Aorta (tissue), 5 donors: ENCODE results near the gene SMARCD2. TPM values are rescaled to one million over a fixed set of nuclear protein-coding genes. Genes with fewer than 3 reads are reported as not detected.
"Not testable (repeated sequence)": the region's sequence is repeated elsewhere in the genome, so short reads cannot be mapped to it uniquely, and the experiment has no call there.

Experiments
- ATAC-seq: fragments of 200-7000 bp; cut with Tn5 transposase; one replicate; pipeline ENCODE4 v1.9.1; 2022; ENCODE audit warnings: moderate library complexity; ENCODE audit not compliant: low FRiP score
- DNase-seq, 2 donors: peaks; one replicate each; pipeline ENCODE4 v3.0.0-alpha.2; 2020
- H3K27ac ChIP-seq, 2 donors: one replicate each; pipeline ENCODE4 v1.5.1; 2013; ENCODE audit warnings: low read length in 2 of 2, mild to moderate bottlenecking in 2 of 2, moderate library complexity in 2 of 2, control low read depth in 1 of 2, inconsistent platforms in 1 of 2, low read depth in 1 of 2
- H3K27me3 ChIP-seq, 2 donors: one replicate each; pipeline ENCODE4 v1.6.1; 2013; ENCODE audit warnings: control low read depth in 1 of 2, low read length in 1 of 2, mild to moderate bottlenecking in 1 of 2, moderate library complexity in 1 of 2; ENCODE audit not compliant: insufficient read depth in 2 of 2, control insufficient read depth in 1 of 2
- H3K36me3 ChIP-seq, 2 donors: one replicate each; pipeline ENCODE4 v1.6.1; 2013; ENCODE audit warnings: control low read depth in 1 of 2, low read length in 1 of 2, mild to moderate bottlenecking in 1 of 2; ENCODE audit not compliant: insufficient read depth in 2 of 2, control insufficient read depth in 1 of 2
- H3K4me1 ChIP-seq, 2 donors: one replicate each; pipeline ENCODE4 v1.6.1; 2013; ENCODE audit warnings: low read length in 2 of 2, control low read depth in 1 of 2, mild to moderate bottlenecking in 1 of 2, moderate library complexity in 1 of 2; ENCODE audit not compliant: insufficient read depth in 2 of 2, control insufficient read depth in 1 of 2
- H3K4me3 ChIP-seq, 2 donors: one replicate each; pipeline ENCODE4 v1.5.1; 2013; ENCODE audit warnings: low read length in 2 of 2, control low read depth in 1 of 2, mild to moderate bottlenecking in 1 of 2
- H3K9me3 ChIP-seq: one replicate; pipeline ENCODE4 v1.6.1; 2013; ENCODE audit warnings: mild to moderate bottlenecking, low read length; ENCODE audit not compliant: control insufficient read depth
- WGBS, 2 donors: extraction: QIAGEN DNeasy Blood & Tissue Kit; methylation state at CpG; one replicate each; pipeline ENCODE4 v1.1.7; 2013; 5-methylcytosine and 5-hydroxymethylcytosine counted together
- intact Hi-C, 2 donors: fragments of 100-400 bp; cut with DNase I; formaldehyde crosslinking; loops; one replicate each; pipeline versions ENCODE4 v1.14.2 to v1.15.0; 2022
- polyA plus RNA-seq, 2 donors: library from polyadenylated mRNA; stranded (reverse); fragments of 200-250 nt; gene quantifications; one replicate each; pipeline ENCODE4 v1.2.3, GENCODE V29; 2013
- total RNA-seq, 2 donors: library from RNA; stranded (reverse); fragmentation: NEBNext Ultra II Directional; extraction: Animal tissue kit (Norgen Biotek cat#: 25700); gene quantifications; one replicate each; pipeline ENCODE4 v1.2.1, GENCODE V29; 2021
- donor health status: healthy with polysubstance abuse.
- donor health status: Bipolar disorder and iron deficiency.
- donor health status: DM: no; HTN: no; CAD: no.
- donor health status: DM: no; HTN: no; CAD: no.
- donor health status: DM: yes; HTN: yes; CAD: no.

The SMARCD2 gene
- total and polyA plus RNA-seq, 4 donors: 37.9 to 69.7 (median 52.3) TPM

DNA sequence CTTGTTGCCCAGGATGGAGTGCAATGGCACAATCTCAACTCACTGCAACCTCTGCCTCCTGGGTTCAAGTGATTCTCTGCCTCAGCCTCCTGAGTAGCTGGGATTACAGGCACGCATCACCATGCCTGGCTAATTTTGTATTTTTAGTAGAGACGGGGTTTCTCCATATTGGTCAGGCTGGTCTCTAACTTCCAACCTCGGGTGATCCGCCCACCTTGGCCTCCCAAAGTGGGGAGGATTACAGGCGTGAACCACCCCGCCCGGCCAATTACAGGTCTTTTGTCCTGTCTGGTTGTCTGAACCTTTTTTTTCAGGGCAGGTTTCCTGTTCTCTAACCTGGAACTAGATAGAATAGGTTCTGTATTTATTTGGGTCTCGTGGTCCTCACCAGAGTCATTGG is 13.9 kb upstream of the SMARCD2 start:
- ATAC-seq, intact Hi-C loops: not testable (repeated sequence)
- WGBS, 2 donors: 93% methylated on average over 8 of the region's 8 CpGs

DNA sequence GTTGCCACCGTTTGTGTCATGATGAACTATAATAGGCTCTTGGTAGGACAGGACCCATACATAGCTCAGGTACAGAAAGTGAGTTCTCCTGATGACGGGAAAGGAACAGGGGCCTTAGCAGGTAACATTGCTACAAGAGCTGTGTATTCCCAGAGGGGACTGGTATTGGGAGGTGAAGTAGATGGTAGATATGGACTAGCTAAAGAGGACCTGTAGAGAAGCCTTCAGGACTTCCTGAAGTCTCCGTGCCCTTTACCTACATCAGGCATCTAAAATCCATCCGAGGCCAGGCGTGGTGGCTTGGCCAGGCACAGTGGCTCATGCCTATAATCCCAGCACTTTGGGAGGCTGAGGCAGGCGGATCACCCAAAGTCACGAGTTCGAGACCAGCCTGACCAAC is 12.7 kb upstream of the SMARCD2 start:
- no peak for DNase-seq
- Histone ChIP-seq H3K4me3 (no peak overlapping the region), H3K27ac (no peak overlapping the region), H3K36me3 (no peaks in the 10 kb centered on the region), H3K9me3 (no peaks in the 10 kb centered on the region), H3K27me3 (no peaks in the 10 kb centered on the region), H3K4me1 (no peaks in the 10 kb centered on the region)
- no peak for ATAC-seq
- 89 to 90% methylated on average over 8 of the region's 8 CpGs for WGBS, 2 donors
- intact Hi-C loops: no loop called here

More for the DNA sequence above, 13.9 kb upstream of the SMARCD2 start:
- not testable (repeated sequence) for H3K27ac ChIP-seq, H3K4me3 ChIP-seq, H3K27me3 ChIP-seq, H3K36me3 ChIP-seq, H3K9me3 ChIP-seq, DNase-seq, H3K4me1 ChIP-seq

DNA sequence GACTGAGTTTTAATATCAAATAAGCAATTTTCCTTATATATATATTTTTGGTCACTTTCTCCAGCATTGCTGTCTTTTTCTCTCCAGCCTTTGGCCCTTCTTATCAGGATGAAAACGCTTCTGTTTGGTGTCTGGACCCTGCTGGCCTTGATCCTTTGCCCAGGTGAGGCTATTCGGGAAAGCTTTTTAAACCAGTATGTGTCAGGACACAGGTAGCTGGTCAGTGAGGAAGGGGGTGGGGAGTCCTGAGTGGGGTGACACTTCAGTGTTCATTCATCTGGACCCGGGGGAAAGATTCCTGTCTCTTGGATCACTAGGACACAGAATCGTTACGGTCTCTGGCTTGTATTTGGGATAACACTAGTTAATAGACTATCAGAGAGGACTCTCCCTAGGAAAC is 12.2 kb upstream of the SMARCD2 start:
- no peak for ATAC-seq
- Histone ChIP-seq H3K36me3 (no peaks in the 10 kb centered on the region), H3K27me3 (no peaks in the 10 kb centered on the region), H3K27ac (no peak overlapping the region), H3K4me3 (no peak overlapping the region), H3K9me3 (no peaks in the 10 kb centered on the region), H3K4me1 (no peaks in the 10 kb centered on the region)
- WGBS, 2 donors: 83 to 86% methylated on average over 5 of the region's 5 CpGs
- DNase-seq: no peak
- intact Hi-C loops: no loop called here

DNA sequence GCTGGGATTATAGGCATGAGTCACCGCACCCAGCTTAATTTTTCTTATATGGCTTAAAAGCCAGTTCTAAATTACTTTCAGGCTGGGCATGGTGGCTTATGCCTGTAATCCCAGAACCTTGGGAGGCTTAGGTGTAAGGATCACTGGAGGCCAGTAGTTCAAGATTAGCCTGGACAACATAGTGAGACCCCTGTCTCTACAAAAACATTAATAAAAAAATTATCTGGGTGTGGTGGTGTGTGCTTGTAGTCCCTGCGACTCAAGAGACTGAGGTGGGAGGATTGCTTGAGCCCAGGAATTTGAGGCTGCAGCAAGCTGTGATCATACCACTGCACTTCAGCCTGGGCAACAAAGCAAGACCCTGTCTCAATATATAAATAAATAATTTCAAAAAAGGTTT is 10.8 kb upstream of the SMARCD2 start:
- WGBS, 2 donors: 95 to 99% methylated on average over 2 of the region's 2 CpGs
- Histone ChIP-seq H3K36me3 (no peaks in the 10 kb centered on the region), H3K27ac (no peak overlapping the region), H3K9me3 (no peaks in the 10 kb centered on the region), H3K27me3 (no peaks in the 10 kb centered on the region), H3K4me3 (no peak overlapping the region), H3K4me1 (no peaks in the 10 kb centered on the region)
- ATAC-seq (no peak), DNase-seq (no peak)
- intact Hi-C loops: no loop called here

DNA sequence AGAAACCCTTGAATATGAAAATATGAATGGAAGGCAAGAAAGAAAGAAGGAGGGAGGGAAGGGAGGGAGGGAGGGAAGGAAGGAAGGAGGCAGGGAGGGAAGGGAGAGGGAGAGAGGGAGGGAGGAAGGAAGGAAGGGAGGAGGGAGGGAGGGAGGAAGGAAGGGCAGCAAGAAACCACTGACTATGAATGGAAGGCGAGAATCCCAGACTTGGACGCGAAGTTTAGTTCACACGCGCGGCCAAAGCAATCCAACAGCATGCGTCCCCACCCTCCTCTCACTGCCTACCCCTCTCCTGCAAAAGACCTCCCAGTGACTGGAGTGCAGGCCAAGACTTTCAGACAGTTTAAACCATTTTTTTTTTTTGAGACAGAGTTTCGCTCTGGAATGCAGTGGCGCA is 7.9 kb upstream of the SMARCD2 start:
- no peak overlapping the region for H3K4me3 ChIP-seq
- DNase-seq (no peak), ATAC-seq (no peak)
- H3K36me3 ChIP-seq: no peaks in the 10 kb centered on the region
- H3K27ac ChIP-seq: no peak overlapping the region
- H3K9me3 ChIP-seq: no peaks in the 10 kb centered on the region
- H3K27me3 ChIP-seq: no peaks in the 10 kb centered on the region
- intact Hi-C loops: no loop called here
- no peaks in the 10 kb centered on the region for H3K4me1 ChIP-seq
- WGBS, 2 donors: 94 to 96% methylated on average over 9 of the region's 9 CpGs

DNA sequence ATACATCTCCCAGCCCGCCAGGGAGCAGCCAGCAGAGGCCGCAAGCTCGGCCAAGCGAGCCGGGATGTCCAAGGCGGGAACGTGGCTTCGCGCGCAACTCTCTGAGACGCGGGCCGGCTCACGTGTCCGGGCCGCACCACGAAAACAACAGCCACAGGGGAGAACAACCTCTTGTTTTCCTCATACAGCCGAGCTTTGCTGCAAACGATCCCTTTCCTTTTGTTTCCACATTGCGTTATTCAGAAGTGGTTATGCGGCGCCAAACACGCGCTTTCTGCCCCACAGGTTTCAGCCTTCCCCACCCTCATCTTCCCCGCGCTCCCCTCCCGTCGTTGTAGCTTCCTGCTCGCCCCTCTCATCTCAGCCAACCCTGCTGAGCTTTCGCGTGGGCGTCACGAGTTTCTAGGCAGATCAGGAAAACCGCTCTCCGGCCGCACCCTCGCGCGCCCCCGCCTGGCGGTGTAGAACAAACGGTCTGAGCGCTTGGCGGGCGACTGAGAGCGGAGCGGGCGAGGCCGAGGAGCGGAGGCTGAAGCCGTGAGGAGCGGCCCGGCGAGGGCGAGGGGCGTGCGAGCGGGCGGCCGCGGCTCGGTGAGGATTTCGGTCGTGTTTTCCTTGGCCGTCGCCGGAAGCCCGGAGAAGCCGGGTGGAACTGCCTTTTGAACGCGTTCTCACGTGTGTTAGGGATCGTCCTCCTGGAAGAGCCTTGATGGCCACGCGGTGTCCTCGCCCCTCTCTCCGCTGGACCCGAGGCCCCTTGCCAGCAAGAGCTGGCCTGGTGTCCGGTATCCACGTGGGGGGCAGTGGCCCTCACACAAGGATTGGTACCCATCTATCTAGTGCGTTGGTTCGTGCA is 6.6 kb upstream of the SMARCD2 start:
- intact Hi-C loops: loop anchor here in 1 of 2 donors (5.0 kb wide), 1 partner anchor 283 kb away; the partner anchor contains the start of gene ERN1
- no peaks in the 10 kb centered on the region for H3K9me3 ChIP-seq
- no peak overlapping the region for H3K27ac ChIP-seq
- peak; percentile 96 to 98 for DNase-seq
- no peaks in the 10 kb centered on the region for H3K36me3 ChIP-seq
- no peaks in the 10 kb centered on the region for H3K27me3 ChIP-seq
- peak; percentile 96 for ATAC-seq
- no peak overlapping the region for H3K4me3 ChIP-seq
- H3K4me1 ChIP-seq: no peaks in the 10 kb centered on the region
- WGBS, 2 donors: 7 to 9% methylated on average over 71 to 82 of the region's 82 CpGs

DNA sequence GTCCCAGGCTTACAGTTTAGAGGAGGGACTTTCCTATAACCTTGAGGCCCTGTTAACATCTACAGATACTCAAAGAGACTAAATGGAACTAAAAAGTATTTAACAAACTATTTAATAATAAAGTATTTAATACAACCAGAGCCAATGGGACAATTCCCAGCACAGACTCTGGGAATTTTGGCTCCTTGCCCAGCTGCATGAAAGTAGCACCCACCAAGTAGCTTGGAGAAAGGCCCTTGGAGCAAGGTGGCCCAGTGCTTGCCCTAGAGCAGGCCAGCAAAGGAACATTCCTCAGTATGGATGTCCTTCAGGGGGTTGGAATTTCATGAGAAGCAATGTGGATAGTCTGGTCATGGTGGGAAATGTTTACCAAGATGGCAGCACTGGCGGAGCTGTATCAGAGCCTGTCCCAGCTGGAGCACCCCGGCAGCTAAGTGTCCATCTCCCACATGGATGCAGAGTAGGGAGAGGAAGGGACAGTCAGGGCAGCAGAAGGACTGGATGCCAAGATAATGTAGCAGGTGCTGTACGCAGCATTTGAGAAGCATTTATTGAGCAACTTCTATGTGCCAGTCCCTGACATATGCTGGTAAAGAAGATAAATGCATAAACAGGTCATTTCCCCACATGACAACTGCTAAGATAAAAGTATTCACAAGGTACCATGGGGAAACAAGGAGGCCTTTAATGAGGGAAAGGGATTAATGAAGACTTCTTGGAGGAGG is 5.2 kb upstream of the SMARCD2 start:
- intact Hi-C loops: loop anchor here in 1 of 2 donors (5.0 kb wide), 1 partner anchor 285 kb away; the partner anchor contains the start of gene ERN1
- ATAC-seq (no peak), DNase-seq (no peak)
- H3K4me3 ChIP-seq: no peak overlapping the region
- peaks cover 0 to 2% of the 10 kb centered on the region in 2 donors for H3K4me1 ChIP-seq
- H3K36me3 ChIP-seq: no peaks in the 10 kb centered on the region
- no peak overlapping the region for H3K27ac ChIP-seq
- WGBS, 2 donors: 93 to 96% methylated on average over 3 of the region's 3 CpGs
- H3K9me3 ChIP-seq: no peaks in the 10 kb centered on the region
- H3K27me3 ChIP-seq: no peaks in the 10 kb centered on the region

DNA sequence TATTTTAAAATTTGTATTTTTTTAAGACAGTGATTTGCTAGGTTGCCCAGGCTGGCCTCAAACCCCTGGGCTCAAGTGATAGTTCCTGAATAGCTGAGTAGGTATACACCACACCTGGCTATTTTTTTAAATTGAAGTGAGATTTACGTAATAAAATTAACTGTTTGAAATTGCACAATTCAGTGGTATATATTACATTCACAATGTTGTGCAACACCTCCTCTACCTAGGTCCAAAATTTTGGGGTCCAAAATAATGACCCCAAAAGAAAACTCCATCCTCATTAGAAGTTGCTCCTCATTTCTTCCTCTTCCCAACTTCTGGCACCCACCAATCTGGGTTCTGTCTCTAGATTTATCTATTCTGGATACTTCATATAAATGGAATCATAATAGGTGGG is 3.0 kb upstream of the SMARCD2 start:
- H3K27me3 ChIP-seq: no peaks in the 10 kb centered on the region
- DNase-seq (no peak), ATAC-seq (no peak)
- WGBS, 2 donors: 92 to 94% methylated on average over 1 of the region's 1 CpG
- no peak overlapping the region for H3K27ac ChIP-seq
- H3K4me3 ChIP-seq: no peak overlapping the region
- intact Hi-C loops: loop anchor here in 1 of 2 donors (5.0 kb wide), 1 partner anchor 287 kb away; the partner anchor contains the start of gene ERN1
- peaks cover 2% of the 10 kb centered on the region in 2 donors for H3K4me1 ChIP-seq
- no peaks in the 10 kb centered on the region for H3K36me3 ChIP-seq
- no peaks in the 10 kb centered on the region for H3K9me3 ChIP-seq
